H1 (cell line): ENCODE results near the gene MYH13. TPM values are rescaled to one million over a fixed set of nuclear protein-coding genes. Genes with fewer than 3 reads are reported as not detected.

Experiments used
- CTCF ChIA-PET: fragments of 300-600 bp; sonication (Branson Sonifier 250); formaldehyde crosslinking; loops from one replicate; lab custom pipeline; 2021; ENCODE audit not compliant: partially characterized antibody; lab: Charles Lee
- POLR2A ChIA-PET: fragments of 300-600 bp; sonication (Branson Sonifier 250); formaldehyde crosslinking; loops from one replicate; lab custom pipeline; 2021; ENCODE audit warnings: inconsistent platforms; ENCODE audit not compliant: partially characterized antibody; lab: Charles Lee
- DNase-seq, 2 experiments: peaks; one replicate each; pipeline versions ENCODE4 v3.0.0 to v3.0.0-alpha.2; 2010 to 2022; ENCODE audit warnings: low spot score in 2 of 2, low read depth in 1 of 2, mixed read lengths in 1 of 2
- FAIRE-seq: peaks from 2 replicates; lab custom pipeline; 2011; peaks lifted over from hg19 to GRCh38; lab: Jason Lieb, UNC
- H2AFZ ChIP-seq: 2 replicates; pipeline ENCODE4 v1.8.1; 2012; ENCODE audit warnings: low read length, inconsistent platforms
- H2AK5ac ChIP-seq: 2 replicates; pipeline ENCODE4 v1.6.1; 2013; ENCODE audit warnings: low read depth, low read length
- H2BK120ac ChIP-seq: replicated peaks from 2 replicates; pipeline ENCODE3; 2013; ENCODE audit warnings: low read depth, low read length, inconsistent platforms
- H2BK12ac ChIP-seq: 2 replicates; pipeline ENCODE4 v1.6.1; 2013; ENCODE audit warnings: low read depth, low read length
- H2BK15ac ChIP-seq: 2 replicates; pipeline ENCODE4 v1.6.1; 2013; ENCODE audit warnings: low read length
- H2BK20ac ChIP-seq: 2 replicates; pipeline ENCODE4 v1.6.1; 2013; ENCODE audit warnings: low read length
- H2BK5ac ChIP-seq: 2 replicates; pipeline ENCODE4 v1.6.1; 2013; ENCODE audit warnings: low read depth, low read length
- H3K14ac ChIP-seq: 2 replicates; pipeline ENCODE4 v1.6.1; 2013; ENCODE audit warnings: inconsistent platforms; ENCODE audit not compliant: insufficient read length
- H3K18ac ChIP-seq: 2 replicates; pipeline ENCODE4 v1.6.1; 2013; ENCODE audit warnings: low read length; ENCODE audit errors: extremely low read depth
- H3K23ac ChIP-seq: 2 replicates; pipeline ENCODE4 v1.6.1; 2013; ENCODE audit warnings: inconsistent platforms; ENCODE audit not compliant: insufficient read length
- H3K23me2 ChIP-seq: 2 replicates; pipeline ENCODE4 v1.6.1; 2013; ENCODE audit warnings: low read depth, low read length
- H3K27ac ChIP-seq: 2 replicates; pipeline ENCODE4 v1.6.1; 2011; ENCODE audit warnings: low read depth, low read length, inconsistent platforms
- H3K27me3 ChIP-seq, 4 experiments: replicated peaks in 1 of 4; 1 replicate in 1 of 4; 2 replicates in 3 of 4; pipeline versions ENCODE4 v1.6.1 to v1.8.1; 2011 to 2013; ENCODE audit warnings: low read length in 3 of 4, mild to moderate bottlenecking in 3 of 4, inconsistent platforms in 2 of 4, mixed read lengths in 2 of 4, moderate library complexity in 1 of 4; ENCODE audit not compliant: control insufficient read depth in 3 of 4, insufficient read depth in 3 of 4; ENCODE audit errors: extremely low read depth in 1 of 4
- H3K36me3 ChIP-seq, 4 experiments: 2 replicates each; pipeline versions ENCODE4 v1.6.1 to v1.8.1; 2011 to 2013; ENCODE audit warnings: mild to moderate bottlenecking in 4 of 4, low read length in 3 of 4, moderate library complexity in 2 of 4, control low read depth in 1 of 4, inconsistent platforms in 1 of 4; ENCODE audit not compliant: insufficient read depth in 4 of 4, control insufficient read depth in 2 of 4
- H3K4ac ChIP-seq: replicated peaks from 2 replicates; pipeline ENCODE3; 2013; ENCODE audit warnings: low read length, low read depth, mixed read lengths, inconsistent platforms; ENCODE audit not compliant: insufficient read length
- H3K4me1 ChIP-seq, 4 experiments: replicated peaks in 1 of 4; 1 replicate in 1 of 4; 2 replicates in 3 of 4; pipeline versions ENCODE4 v1.6.1 to v1.8.1; 2011 to 2013; ENCODE audit warnings: low read length in 3 of 4, inconsistent platforms in 2 of 4, mixed read lengths in 1 of 4; ENCODE audit not compliant: insufficient read depth in 4 of 4, control insufficient read depth in 3 of 4
- H3K4me2 ChIP-seq, 2 experiments: 2 replicates each; pipeline versions ENCODE4 v1.6.1 to v1.8.1; 2011 to 2013; ENCODE audit warnings: low read depth in 2 of 2, low read length in 2 of 2, control low read depth in 1 of 2, inconsistent platforms in 1 of 2, mild to moderate bottlenecking in 1 of 2; ENCODE audit not compliant: insufficient read depth in 1 of 2
- H3K4me3 ChIP-seq, 4 experiments: fragments of 200-600, 300-600 bp in 1 of 4; sonication (generic), shearing (Covaris generic), sonication (Bioruptor Twin) in 1 of 4; 2 replicates each; pipeline versions ENCODE4 v1.5.1 to v1.8.1; 2011 to 2016; ENCODE audit warnings: low read length in 4 of 4, low read depth in 3 of 4, control low read depth in 2 of 4, inconsistent platforms in 2 of 4, mild to moderate bottlenecking in 2 of 4, mixed read lengths in 1 of 4, moderate library complexity in 1 of 4; ENCODE audit not compliant: insufficient read depth in 2 of 4; ENCODE audit errors: extremely low read depth in 1 of 4
- H3K56ac ChIP-seq: replicated peaks from 2 replicates; pipeline ENCODE3; 2013; ENCODE audit warnings: low read depth, mild to moderate bottlenecking, mixed read lengths, low read length, inconsistent platforms; ENCODE audit not compliant: insufficient read length
- H3K79me1 ChIP-seq: 2 replicates; pipeline ENCODE4 v1.6.1; 2013; ENCODE audit warnings: low read depth, low read length, control low read depth
- H3K79me2 ChIP-seq, 2 experiments: 2 replicates each; pipeline versions ENCODE4 v1.6.1 to v1.8.1; 2012 to 2013; ENCODE audit warnings: low read length in 2 of 2, mild to moderate bottlenecking in 2 of 2, inconsistent platforms in 1 of 2; ENCODE audit not compliant: insufficient read depth in 2 of 2, control insufficient read depth in 1 of 2
- H3K9ac ChIP-seq, 4 experiments: replicated peaks in 1 of 4; 1 replicate in 1 of 4; 2 replicates in 3 of 4; pipeline versions ENCODE4 v1.6.1 to v1.8.1; 2011 to 2013; ENCODE audit warnings: low read depth in 3 of 4, low read length in 3 of 4, control low read depth in 2 of 4, mild to moderate bottlenecking in 2 of 4, moderate library complexity in 2 of 4, inconsistent platforms in 1 of 4; ENCODE audit errors: extremely low read depth in 1 of 4
- H3K9me3 ChIP-seq, 2 experiments: 2 replicates each; pipeline versions ENCODE4 v1.6.1 to v1.8.1; 2012 to 2013; ENCODE audit warnings: mild to moderate bottlenecking in 2 of 2, moderate library complexity in 2 of 2, control low read depth in 1 of 2, inconsistent platforms in 1 of 2, low read depth in 1 of 2, low read length in 1 of 2, mixed read lengths in 1 of 2; ENCODE audit not compliant: insufficient read depth in 2 of 2
- H4K20me1 ChIP-seq, 2 experiments: replicated peaks in 1 of 2; 2 replicates each; pipeline versions ENCODE3 to v1.8.1; 2011 to 2013; ENCODE audit warnings: inconsistent platforms in 2 of 2, low read length in 2 of 2, mild to moderate bottlenecking in 1 of 2; ENCODE audit not compliant: insufficient read depth in 2 of 2, control insufficient read depth in 1 of 2
- H4K5ac ChIP-seq: 2 replicates; pipeline ENCODE4 v1.6.1; 2013; ENCODE audit warnings: low read length, low read depth, mixed read lengths, inconsistent platforms; ENCODE audit not compliant: insufficient read length
- H4K8ac ChIP-seq: 2 replicates; pipeline ENCODE4 v1.8.0; 2013; ENCODE audit warnings: mild to moderate bottlenecking, moderate library complexity, low read length, inconsistent platforms; ENCODE audit not compliant: insufficient read depth; ENCODE audit errors: extremely low read depth
- H4K91ac ChIP-seq: replicated peaks from 2 replicates; pipeline ENCODE3; 2013; ENCODE audit warnings: low read length, mixed read lengths, inconsistent platforms; ENCODE audit not compliant: insufficient read length
- WGBS, 2 experiments: shearing (Covaris generic) in 1 of 2; methylation state at CpG; one replicate each; pipeline versions ENCODE4 v1.1.6 to v1.1.7; 2013 to 2015; ENCODE audit warnings: low lambda C conversion rate in 2 of 2, mixed read lengths in 2 of 2, inconsistent platforms in 1 of 2, low coverage in 1 of 2, missing lambda C conversion rate in 1 of 2; ENCODE audit not compliant: insufficient replicate concordance in 2 of 2, insufficient coverage in 1 of 2, insufficient read length in 1 of 2; ENCODE audit errors: extremely low coverage in 1 of 2, missing lambda C conversion rate in 1 of 2; 5-methylcytosine and 5-hydroxymethylcytosine counted together
- polyA plus RNA-seq, 7 experiments: library from polyadenylated mRNA; depleted of rRNA in 3 of 7; stranded (reverse) in 5 of 7; unstranded in 2 of 7; fragments of >200 nt in 5 of 7; fragments of 200-250 nt in 2 of 7; gene quantifications; 1 replicate in 5 of 7; 2 replicates in 1 of 7; 4 replicates in 1 of 7; pipeline versions ENCODE4 v1.2.1 to v1.2.3, GENCODE V29; 2011 to 2013; ENCODE audit warnings: missing spikeins in 2 of 7, mixed read lengths in 2 of 7
- total RNA-seq: library from RNA; stranded (reverse); fragmentation: NEBNext Ultra II Directional; extraction: Animal tissue kit (Norgen Biotek cat#: 25700); gene quantifications from 2 replicates; pipeline ENCODE4 v1.2.1, GENCODE V29; 2021

Gene MYH13
- total and polyA plus RNA-seq, 2 of the 8 experiments (the other 6 are each of a cell fraction or from before 2014, with no cell fraction given): not detected

DNA sequence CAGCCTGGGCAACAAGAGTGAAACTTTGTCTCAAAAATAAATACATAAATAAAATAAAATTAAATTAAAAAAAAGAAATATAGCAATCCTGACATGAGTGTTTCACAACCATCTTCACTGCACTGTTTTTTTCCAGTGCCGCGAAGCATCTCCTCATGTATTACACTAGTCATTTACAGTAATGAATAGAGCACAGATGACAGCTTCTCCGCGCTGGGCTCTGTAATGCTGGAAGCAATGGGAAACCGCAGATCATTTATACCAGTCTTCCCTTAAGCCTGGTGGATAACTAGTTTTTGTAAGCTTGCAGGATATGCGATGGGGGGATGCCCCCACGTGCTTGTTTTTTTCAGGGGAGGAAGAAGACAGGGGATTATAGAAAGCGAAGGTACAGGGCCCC, 86.9 kb downstream of the MYH13 start:
- no peak overlapping the region for H3K14ac ChIP-seq
- no peak overlapping the region for H2BK15ac ChIP-seq
- ChIA-PET POLR2A (no interaction called here), CTCF (interaction anchor here (0.6 to 1.2 kb wide), 8 partner anchors 10 to 381 kb away, joined by 3 to 4 read pairs (median 3); partner anchors contain the start of gene RCVRN)
- no peak overlapping the region for H2AK5ac ChIP-seq
- H3K56ac ChIP-seq: no peak overlapping the region
- H2BK5ac ChIP-seq: no peak overlapping the region
- no peaks in the 10 kb centered on the region for H3K79me1 ChIP-seq
- no peak overlapping the region for H4K91ac ChIP-seq
- no peaks in the 10 kb centered on the region for H3K27me3 ChIP-seq
- H4K20me1 ChIP-seq: no peaks in the 10 kb centered on the region
- no peak overlapping the region for H4K5ac ChIP-seq
- H3K23ac ChIP-seq: no peak overlapping the region
- H4K8ac ChIP-seq: no peak overlapping the region
- no peaks in the 10 kb centered on the region for H3K79me2 ChIP-seq
- no peak overlapping the region for H2AFZ ChIP-seq
- H3K9me3 ChIP-seq: no peaks in the 10 kb centered on the region
- H2BK20ac ChIP-seq: no peak overlapping the region
- no peaks in the 10 kb centered on the region for H3K4me1 ChIP-seq
- no peak for DNase-seq
- no peaks in the 10 kb centered on the region for H3K36me3 ChIP-seq
- no peak overlapping the region for H2BK12ac ChIP-seq
- no peaks in the 10 kb centered on the region for H3K23me2 ChIP-seq
- no peak for FAIRE-seq
- H3K4ac ChIP-seq: no peak overlapping the region
- no peak overlapping the region for H2BK120ac ChIP-seq
- H3K27ac ChIP-seq: no peak overlapping the region
- no peak overlapping the region for H3K4me3 ChIP-seq
- WGBS, 2 experiments: 82% methylated on average over 8 of the region's 8 CpGs; no CpG with 5 or more reads in 1 of the 2 experiments
- H3K9ac ChIP-seq: no peak overlapping the region
- no peak overlapping the region for H3K4me2 ChIP-seq
- H3K18ac ChIP-seq: no peak overlapping the region
